ENCODE data around the gene DENND2A. TPM values are rescaled to one million over a fixed set of nuclear protein-coding genes. Genes with fewer than 3 reads are reported as not detected.

DENND2A gene
- total and polyA plus RNA-seq, 10 of the 15 experiments (the other 5 are each of a cell fraction or from before 2014, with no cell fraction given) = 0.01 TPM; not detected in 9

DNA sequence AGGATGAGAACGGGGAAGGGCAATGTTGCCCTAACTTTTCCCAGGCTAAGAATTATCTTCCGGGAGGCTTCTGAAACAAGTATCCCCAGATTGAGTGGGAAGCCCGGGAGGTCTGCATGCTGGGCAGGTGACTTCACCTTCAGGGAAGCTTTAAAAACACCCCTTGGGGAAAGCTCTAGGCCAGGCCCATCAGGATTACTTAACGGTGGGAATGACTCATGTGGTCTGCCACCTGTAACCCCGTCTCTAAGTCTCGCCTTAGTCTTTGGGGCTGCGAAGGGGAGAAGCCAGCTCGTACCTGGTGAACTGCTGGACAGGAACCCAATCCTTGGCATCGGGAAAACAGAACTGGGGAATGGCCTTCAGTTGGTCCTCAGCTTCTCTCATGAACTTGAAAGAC lies 81.2 kb downstream of the DENND2A start (continued):
- TF ChIP-seq, protein P1, sequence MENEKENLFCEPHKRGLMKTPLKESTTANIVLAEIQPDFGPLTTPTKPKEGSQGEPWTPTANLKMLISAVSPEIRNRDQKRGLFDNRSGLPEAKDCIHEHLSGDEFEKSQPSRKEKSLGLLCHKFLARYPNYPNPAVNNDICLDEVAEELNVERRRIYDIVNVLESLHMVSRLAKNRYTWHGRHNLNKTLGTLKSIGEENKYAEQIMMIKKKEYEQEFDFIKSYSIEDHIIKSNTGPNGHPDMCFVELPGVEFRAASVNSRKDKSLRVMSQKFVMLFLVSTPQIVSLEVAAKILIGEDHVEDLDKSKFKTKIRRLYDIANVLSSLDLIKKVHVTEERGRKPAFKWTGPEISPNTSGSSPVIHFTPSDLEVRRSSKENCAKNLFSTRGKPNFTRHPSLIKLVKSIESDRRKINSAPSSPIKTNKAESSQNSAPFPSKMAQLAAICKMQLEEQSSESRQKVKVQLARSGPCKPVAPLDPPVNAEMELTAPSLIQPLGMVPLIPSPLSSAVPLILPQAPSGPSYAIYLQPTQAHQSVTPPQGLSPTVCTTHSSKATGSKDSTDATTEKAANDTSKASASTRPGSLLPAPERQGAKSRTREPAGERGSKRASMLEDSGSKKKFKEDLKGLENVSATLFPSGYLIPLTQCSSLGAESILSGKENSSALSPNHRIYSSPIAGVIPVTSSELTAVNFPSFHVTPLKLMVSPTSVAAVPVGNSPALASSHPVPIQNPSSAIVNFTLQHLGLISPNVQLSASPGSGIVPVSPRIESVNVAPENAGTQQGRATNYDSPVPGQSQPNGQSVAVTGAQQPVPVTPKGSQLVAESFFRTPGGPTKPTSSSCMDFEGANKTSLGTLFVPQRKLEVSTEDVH (IDR thresholded peaks at IDR 0.05; ENCODE audit: low read depth, partially characterized antibody) = no peak
- TF ChIP-seq MXI1 (IDR thresholded peaks at IDR 0.05; ENCODE audit: low read depth, low read length) (no peak), SMARCA5 (IDR thresholded peaks at IDR 0.05) (no peak)

DNA sequence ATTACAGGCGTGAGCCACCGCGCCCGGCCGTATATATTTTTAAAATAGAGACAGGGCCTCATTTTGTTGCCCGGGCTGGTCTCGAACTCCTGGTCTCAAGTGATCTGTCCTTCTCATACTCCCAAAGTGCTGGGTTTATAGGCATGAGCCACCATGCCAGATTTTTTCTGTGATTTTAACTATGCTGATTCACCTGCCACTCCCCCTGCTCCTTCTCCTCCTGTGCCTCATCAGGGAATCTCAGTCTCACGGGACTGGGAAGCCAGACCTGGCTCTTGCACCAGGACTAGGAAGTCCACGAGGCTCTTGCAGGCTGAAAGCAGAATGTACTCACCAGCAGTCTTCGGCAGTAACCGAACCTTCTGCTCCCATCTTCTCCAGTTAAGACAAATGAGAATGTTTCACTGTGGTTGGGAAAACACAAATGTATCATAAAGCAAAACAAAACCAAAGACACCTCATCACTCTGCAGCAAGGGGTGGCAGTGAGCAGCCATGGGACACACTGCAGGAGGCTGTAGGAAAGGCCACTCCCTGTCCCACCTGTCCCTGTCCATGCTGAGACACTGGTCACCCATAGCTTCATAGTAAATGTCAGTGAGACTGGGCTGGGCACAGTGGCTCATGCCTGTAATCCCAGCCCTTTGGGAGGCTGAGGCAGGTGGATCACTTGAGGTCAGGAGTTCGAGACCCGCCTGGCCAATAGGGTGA lies 82.6 kb downstream of the DENND2A start:
- SMC1A ChIA-PET (ENCODE audit: uncharacterized antibody, unreplicated experiment) = no interaction called here
- Histone ChIP-seq H3K4me3 (no peak overlapping the region), H3K4me2 (ENCODE audit: control insufficient read depth, insufficient read depth) (no peak overlapping the region), H2AFZ (ENCODE audit: control insufficient read depth, low read depth, low read length) (no peak overlapping the region), H3K27ac (ENCODE audit: control insufficient read depth, insufficient read depth) (no peak overlapping the region), H3K9ac (ENCODE audit: control insufficient read depth, insufficient read depth, low read length) (no peak overlapping the region), H3K79me2 (ENCODE audit: control insufficient read depth, insufficient read depth, low read length) (no peaks in the 10 kb centered on the region), H3K9me3 (replicated peaks; ENCODE audit: control insufficient read depth, insufficient read depth, low read length) (no peaks in the 10 kb centered on the region), H4K20me1 (ENCODE audit: control insufficient read depth, insufficient read depth) (no peaks in the 10 kb centered on the region), H3K27me3 (replicated peaks in 1 of 2; ENCODE audit: control insufficient read depth in 2 of 2, insufficient read depth in 2 of 2, low read length in 1 of 2) (no peaks in the 10 kb centered on the region), H3K4me1 (ENCODE audit: control insufficient read depth, insufficient read depth, low read length) (no peaks in the 10 kb centered on the region), H3K36me3 (ENCODE audit: control insufficient read depth in 2 of 2, insufficient read depth in 2 of 2, low read length in 1 of 2) (no peaks in the 10 kb centered on the region)
- RAD21 ChIA-PET (ENCODE audit: unreplicated experiment) = no interaction called here
- intact Hi-C loops (cut with micrococcal nuclease; ENCODE audit: unreplicated experiment) (no loop called here), in situ Hi-C loops (cut with MboI) (no loop called here)
- DNase-seq (ENCODE audit: low read depth, low spot score) (no peak), ATAC-seq (no peak), FAIRE-seq (no peak)
- no peak for TF ChIP-seq EED (IDR thresholded peaks at IDR 0.05; ENCODE audit: low read depth)
- TF ChIP-seq ZNF217 (IDR thresholded peaks at IDR 0.05) = no peak
- no peak for TF ChIP-seq RBBP5 (conservative IDR thresholded peaks at IDR 0.05)
- no peak for TF ChIP-seq POLR2AphosphoS2 (IDR thresholded peaks at IDR 0.05; ENCODE audit: low read depth, low read length)
- no peak for TF ChIP-seq SP1 (IDR thresholded peaks at IDR 0.05; ENCODE audit: low read depth, low read length)
- no peak for TF ChIP-seq CHD4 (IDR thresholded peaks at IDR 0.05)
- TF ChIP-seq, protein P2, sequence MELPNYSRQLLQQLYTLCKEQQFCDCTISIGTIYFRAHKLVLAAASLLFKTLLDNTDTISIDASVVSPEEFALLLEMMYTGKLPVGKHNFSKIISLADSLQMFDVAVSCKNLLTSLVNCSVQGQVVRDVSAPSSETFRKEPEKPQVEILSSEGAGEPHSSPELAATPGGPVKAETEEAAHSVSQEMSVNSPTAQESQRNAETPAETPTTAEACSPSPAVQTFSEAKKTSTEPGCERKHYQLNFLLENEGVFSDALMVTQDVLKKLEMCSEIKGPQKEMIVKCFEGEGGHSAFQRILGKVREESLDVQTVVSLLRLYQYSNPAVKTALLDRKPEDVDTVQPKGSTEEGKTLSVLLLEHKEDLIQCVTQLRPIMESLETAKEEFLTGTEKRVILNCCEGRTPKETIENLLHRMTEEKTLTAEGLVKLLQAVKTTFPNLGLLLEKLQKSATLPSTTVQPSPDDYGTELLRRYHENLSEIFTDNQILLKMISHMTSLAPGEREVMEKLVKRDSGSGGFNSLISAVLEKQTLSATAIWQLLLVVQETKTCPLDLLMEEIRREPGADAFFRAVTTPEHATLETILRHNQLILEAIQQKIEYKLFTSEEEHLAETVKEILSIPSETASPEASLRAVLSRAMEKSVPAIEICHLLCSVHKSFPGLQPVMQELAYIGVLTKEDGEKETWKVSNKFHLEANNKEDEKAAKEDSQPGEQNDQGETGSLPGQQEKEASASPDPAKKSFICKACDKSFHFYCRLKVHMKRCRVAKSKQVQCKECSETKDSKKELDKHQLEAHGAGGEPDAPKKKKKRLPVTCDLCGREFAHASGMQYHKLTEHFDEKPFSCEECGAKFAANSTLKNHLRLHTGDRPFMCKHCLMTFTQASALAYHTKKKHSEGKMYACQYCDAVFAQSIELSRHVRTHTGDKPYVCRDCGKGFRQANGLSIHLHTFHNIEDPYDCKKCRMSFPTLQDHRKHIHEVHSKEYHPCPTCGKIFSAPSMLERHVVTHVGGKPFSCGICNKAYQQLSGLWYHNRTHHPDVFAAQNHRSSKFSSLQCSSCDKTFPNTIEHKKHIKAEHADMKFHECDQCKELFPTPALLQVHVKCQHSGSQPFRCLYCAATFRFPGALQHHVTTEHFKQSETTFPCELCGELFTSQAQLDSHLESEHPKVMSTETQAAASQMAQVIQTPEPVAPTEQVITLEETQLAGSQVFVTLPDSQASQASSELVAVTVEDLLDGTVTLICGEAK (IDR thresholded peaks at IDR 0.05; ENCODE audit: borderline replicate concordance) = no peak
- no peak for TF ChIP-seq CBFB (IDR thresholded peaks at IDR 0.05; ENCODE audit: low read depth)
- TF ChIP-seq TCF3 (IDR thresholded peaks at IDR 0.05; ENCODE audit: borderline replicate concordance, insufficient read depth, low read depth, low read length) = no peak
- no peak for TF ChIP-seq BMI1 (IDR thresholded peaks at IDR 0.05; ENCODE audit: borderline replicate concordance)
- TF ChIP-seq CREB1 (IDR thresholded peaks at IDR 0.05; ENCODE audit: low read depth) = no peak
- TF ChIP-seq SIX5 (IDR thresholded peaks at IDR 0.05; ENCODE audit: low read depth, low read length, severe bottlenecking) = no peak
- no peak for TF ChIP-seq POU2F2 (IDR thresholded peaks at IDR 0.05; ENCODE audit: borderline replicate concordance, low read depth, low read length)
- no peak for TF ChIP-seq SUPT20H (IDR thresholded peaks at IDR 0.05; ENCODE audit: borderline replicate concordance, control insufficient read depth, low read depth, low read length)
- no peak for TF ChIP-seq BCL11A (IDR thresholded peaks at IDR 0.05; ENCODE audit: low read depth, low read length)
- TF ChIP-seq ZNF274 (IDR thresholded peaks at IDR 0.05; ENCODE audit: insufficient read depth, insufficient read length) = no peak
- 66% methylated on average over 13 of the region's 13 CpGs for WGBS (ENCODE audit: insufficient coverage, insufficient replicate concordance, low lambda C conversion rate, missing lambda C conversion rate)
- POLR2A ChIA-PET = no interaction called here
- BruUV-seq (replicated peaks) = no TSS peak
- CTCF ChIA-PET = no interaction called here

All from GM12878 (cell line).